ENCODE results near the gene NAT9. TPM values are rescaled to one million over a fixed set of nuclear protein-coding genes. Genes with fewer than 3 reads are reported as not detected.

Gene NAT9
- total and polyA plus RNA-seq, 2 donors (not counting 1 experiment from before 2014, with no cell fraction given): 34.7 to 39.6 TPM

GRCh38 chr17:74790161-74791058, 14.3 kb upstream of the NAT9 start:
- H3K4me2 ChIP-seq (ENCODE audit: extremely low read depth, insufficient read depth, low read length): no peak overlapping the region
- no peaks in the 10 kb centered on the region for H4K20me1 ChIP-seq (ENCODE audit: control insufficient read depth, extremely low read depth, insufficient read depth, low read length)
- no peak overlapping the region for H3K27ac ChIP-seq (ENCODE audit: insufficient read depth, low read length)
- DNase-seq (ENCODE audit: low read depth in 2 of 2): no peak
- H3K4me1 ChIP-seq (ENCODE audit: control insufficient read depth, extremely low read depth, insufficient read depth, low read length): no peaks in the 10 kb centered on the region
- H3K9me3 ChIP-seq (ENCODE audit: control insufficient read depth, insufficient read depth, low read depth, low read length): no peaks in the 10 kb centered on the region
- TF ChIP-seq CTCF (conservative IDR thresholded peaks at IDR 0.05 in 1 of 2, IDR thresholded peaks at IDR 0.05 in 1 of 2; ENCODE audit: low read depth in 1 of 2, low read length in 2 of 2) (no peak), EZH2 (IDR thresholded peaks at IDR 0.05; ENCODE audit: low read length, missing control alignments) (no peak)
- H3K9ac ChIP-seq (ENCODE audit: insufficient read depth, low read length): no peak overlapping the region
- no peaks in the 10 kb centered on the region for H3K79me2 ChIP-seq (ENCODE audit: control insufficient read depth, insufficient read depth, low read length)
- H3K4me3 ChIP-seq (replicated peaks in 1 of 4; ENCODE audit: control extremely low read depth in 1 of 4, insufficient read depth in 1 of 4, low read depth in 3 of 4, low read length in 4 of 4): no peak overlapping the region
- H2AFZ ChIP-seq (ENCODE audit: low read length): no peak overlapping the region
- H3K36me3 ChIP-seq (ENCODE audit: control insufficient read depth, insufficient read depth, low read length): peaks cover 9% of the 10 kb centered on the region
- no peaks in the 10 kb centered on the region for H3K27me3 ChIP-seq (ENCODE audit: control insufficient read depth, insufficient read depth, low read length)

GRCh38 chr17:74786431-74787055, 10.4 kb upstream of the NAT9 start:
- H3K4me2 ChIP-seq (ENCODE audit: extremely low read depth, insufficient read depth, low read length): no peak overlapping the region
- no peak overlapping the region for H2AFZ ChIP-seq (ENCODE audit: low read length)
- H4K20me1 ChIP-seq (ENCODE audit: control insufficient read depth, extremely low read depth, insufficient read depth, low read length): no peaks in the 10 kb centered on the region
- no peak overlapping the region for H3K9ac ChIP-seq (ENCODE audit: insufficient read depth, low read length)
- H3K79me2 ChIP-seq (ENCODE audit: control insufficient read depth, insufficient read depth, low read length): no peaks in the 10 kb centered on the region
- no peak overlapping the region for H3K27ac ChIP-seq (ENCODE audit: insufficient read depth, low read length)
- no peak for TF ChIP-seq CTCF (conservative IDR thresholded peaks at IDR 0.05 in 1 of 2, IDR thresholded peaks at IDR 0.05 in 1 of 2; ENCODE audit: low read depth in 1 of 2, low read length in 2 of 2)
- TF ChIP-seq EZH2 (IDR thresholded peaks at IDR 0.05; ENCODE audit: low read length, missing control alignments): no peak
- DNase-seq (ENCODE audit: low read depth in 2 of 2): no peak
- no peaks in the 10 kb centered on the region for H3K27me3 ChIP-seq (ENCODE audit: control insufficient read depth, insufficient read depth, low read length)
- no peaks in the 10 kb centered on the region for H3K4me1 ChIP-seq (ENCODE audit: control insufficient read depth, extremely low read depth, insufficient read depth, low read length)
- peaks cover 3% of the 10 kb centered on the region for H3K36me3 ChIP-seq (ENCODE audit: control insufficient read depth, insufficient read depth, low read length)
- no peaks in the 10 kb centered on the region for H3K9me3 ChIP-seq (ENCODE audit: control insufficient read depth, insufficient read depth, low read depth, low read length)
- no peak overlapping the region for H3K4me3 ChIP-seq (replicated peaks in 1 of 4; ENCODE audit: control extremely low read depth in 1 of 4, insufficient read depth in 1 of 4, low read depth in 3 of 4, low read length in 4 of 4)

- Histone ChIP-seq H3K4me2 (ENCODE audit: extremely low read depth, insufficient read depth, low read length) (no peak overlapping the region), H3K9ac (ENCODE audit: insufficient read depth, low read length) (no peak overlapping the region), H3K9me3 (ENCODE audit: control insufficient read depth, insufficient read depth, low read depth, low read length) (no peaks in the 10 kb centered on the region), H4K20me1 (ENCODE audit: control insufficient read depth, extremely low read depth, insufficient read depth, low read length) (no peaks in the 10 kb centered on the region), H3K4me3 (replicated peaks in 1 of 4; ENCODE audit: control extremely low read depth in 1 of 4, insufficient read depth in 1 of 4, low read depth in 3 of 4, low read length in 4 of 4) (no peak overlapping the region), H2AFZ (ENCODE audit: low read length) (no peak overlapping the region), H3K79me2 (ENCODE audit: control insufficient read depth, insufficient read depth, low read length) (no peaks in the 10 kb centered on the region), H3K36me3 (ENCODE audit: control insufficient read depth, insufficient read depth, low read length) (peaks cover 3% of the 10 kb centered on the region), H3K4me1 (ENCODE audit: control insufficient read depth, extremely low read depth, insufficient read depth, low read length) (no peaks in the 10 kb centered on the region), H3K27me3 (ENCODE audit: control insufficient read depth, insufficient read depth, low read length) (no peaks in the 10 kb centered on the region), H3K27ac (ENCODE audit: insufficient read depth, low read length) (no peak overlapping the region)
- TF ChIP-seq EZH2 (IDR thresholded peaks at IDR 0.05; ENCODE audit: low read length, missing control alignments): no peak
- no peak for TF ChIP-seq CTCF (conservative IDR thresholded peaks at IDR 0.05 in 1 of 2, IDR thresholded peaks at IDR 0.05 in 1 of 2; ENCODE audit: low read depth in 1 of 2, low read length in 2 of 2)
- no peak for DNase-seq (ENCODE audit: low read depth in 2 of 2)
These were observed 9.8 kb upstream of the NAT9 start for GRCh38 chr17:74785981-74786360.
